ENCODE measurements around the gene NDUFB3.
"Not testable (repeated sequence)": the region's sequence is repeated elsewhere in the genome, so short reads cannot be mapped to it uniquely, and the experiment has no call there.

Gene NDUFB3

GRCh38 chr2:201059961-201060755 lies 11.6 kb upstream of the NDUFB3 start (continued):
- TF ChIP-seq ZBTB26 (tag by site-specific recombination; optimal IDR thresholded peaks at IDR 0.05) (no peak), ZBTB20 (tag by site-specific recombination; IDR thresholded peaks at IDR 0.05) (no peak), ZNF560 (tag by site-specific recombination; IDR thresholded peaks at IDR 0.05; ENCODE audit: borderline replicate concordance) (no peak), ZNF324 (tag by site-specific recombination; IDR thresholded peaks at IDR 0.05) (no peak), PATZ1 (tag by site-specific recombination; IDR thresholded peaks at IDR 0.05) (no peak), ZNF133 (tag by site-specific recombination; IDR thresholded peaks at IDR 0.05) (no peak), ZBTB1 (tag by site-specific recombination; IDR thresholded peaks at IDR 0.05) (no peak), ZBTB6 (tag by site-specific recombination; IDR thresholded peaks at IDR 0.05) (no peak), ZNF404 (tag by site-specific recombination; IDR thresholded peaks at IDR 0.05) (no peak), ZBTB7A (tag by site-specific recombination; IDR thresholded peaks at IDR 0.05; ENCODE audit: low read depth) (no peak), CTCF (tag by site-specific recombination; IDR thresholded peaks at IDR 0.05) (no peak), PRDM4 (tag by site-specific recombination; IDR thresholded peaks at IDR 0.05) (no peak)

- H3K36me3 ChIP-seq (ENCODE audit: control insufficient read depth in 2 of 2, insufficient read depth in 1 of 2, low read length in 2 of 2); POLR2A ChIA-PET; H3K4me1 ChIP-seq (ENCODE audit: control insufficient read depth, insufficient read depth, low read length); H3K9me3 ChIP-seq (ENCODE audit: control insufficient read depth, insufficient read depth, low read depth, low read length); H3K4me3 ChIP-seq (ENCODE audit: low read depth, low read length); H3K27ac ChIP-seq (ENCODE audit: extremely low read depth, low read depth, low read length): not testable (repeated sequence)
- CTCF ChIA-PET = interaction anchor here (0.6 kb wide), 1 partner anchor 303 kb away, joined by 3 read pairs; no protein-coding TSS in a partner anchor
Observed at GRCh38 chr2:201063516-201063915, 8.3 kb upstream of the NDUFB3 start.

- no peaks in the 10 kb centered on the region for H3K9me3 ChIP-seq (ENCODE audit: control insufficient read depth, insufficient read depth, low read depth, low read length)
- H3K27ac ChIP-seq (ENCODE audit: extremely low read depth, low read depth, low read length) = no peak overlapping the region
- ChIA-PET POLR2A (no interaction called here), CTCF (interaction anchor here (0.8 kb wide), 1 partner anchor 163 kb away, joined by 3 read pairs; no protein-coding TSS in a partner anchor)
- no peak overlapping the region for H3K4me3 ChIP-seq (ENCODE audit: low read depth, low read length)
- peaks cover 0 to 2% of the 10 kb centered on the region in 2 experiments; a peak in 2 of 3 replicates for H3K36me3 ChIP-seq (ENCODE audit: control insufficient read depth in 2 of 2, insufficient read depth in 1 of 2, low read length in 2 of 2)
- H3K4me1 ChIP-seq (ENCODE audit: control insufficient read depth, insufficient read depth, low read length) = 0 out of 2 replicates have a peak, but pooled peaks cover 3% of the 10 kb centered on the region
- TF ChIP-seq ZFHX2 (tag by site-specific recombination; conservative IDR thresholded peaks at IDR 0.05) (no peak), ZNF837 (tag by site-specific recombination; IDR thresholded peaks at IDR 0.05) (no peak), GLI2 (tag by site-specific recombination; IDR thresholded peaks at IDR 0.05; ENCODE audit: borderline replicate concordance, low read depth) (no peak), ZNF341 (tag by site-specific recombination; IDR thresholded peaks at IDR 0.05; ENCODE audit: low read depth) (no peak), ZNF639 (tag by site-specific recombination; IDR thresholded peaks at IDR 0.05) (no peak), ZNF48 (tag by site-specific recombination; IDR thresholded peaks at IDR 0.05) (no peak), MEIS1 (CRISPR knock-in tag; IDR thresholded peaks at IDR 0.05; ENCODE audit: borderline replicate concordance) (no peak), ZNF394 (tag by site-specific recombination; IDR thresholded peaks at IDR 0.05; ENCODE audit: borderline replicate concordance) (no peak), ZNF530 (tag by site-specific recombination; IDR thresholded peaks at IDR 0.05; ENCODE audit: low read depth) (no peak), ZNF16 (tag by site-specific recombination; IDR thresholded peaks at IDR 0.05; ENCODE audit: low read depth) (no peak)
Observed at GRCh38 chr2:201064797-201065329, 6.9 kb upstream of the NDUFB3 start.

Measured in HEK293 (cell line).